HEK293 (cell line): ENCODE results near the gene RAC3.

ENCODE experiments used
- GFI1B ChIP-seq: fragments of 450-650 bp; formaldehyde crosslinking; IDR thresholded peaks from 2 replicates; pipeline ENCODE4 v1.5.1; 2016; ENCODE audit warnings: missing biosample characterization, missing genetic modification characterization
- ZBTB11 ChIP-seq: fragments of 450-650 bp; formaldehyde crosslinking; conservative IDR thresholded peaks from 2 replicates; pipeline ENCODE4 v1.5.1; 2016; ENCODE audit warnings: low read depth, missing biosample characterization, missing genetic modification characterization

GRCh38 chr17:82008258-82008940 lies 23.1 kb upstream of the RAC3 start:
- no peak for TF ChIP-seq ZBTB11
- no peak for TF ChIP-seq GFI1B
